ENCODE results near the gene NOS1AP. TPM values are rescaled to one million over a fixed set of nuclear protein-coding genes. Genes with fewer than 3 reads are reported as not detected.
A peak's percentile ranks its signal among the peaks of the same experiment; 100 is the strongest.

Gene NOS1AP
- total and polyA plus RNA-seq, 2 donors from 2014 or later, result 0.47 to 10.7 TPM

GRCh38 chr1:162161916-162162550, 92.5 kb downstream of the NOS1AP start:
- no peaks in the 10 kb centered on the region for H3K36me3 ChIP-seq (ENCODE audit: control insufficient read depth in 2 of 3, insufficient read depth in 3 of 3, low read length in 3 of 3)
- DNase-seq (no peak), FAIRE-seq (no peak)
- TF ChIP-seq CTCF (IDR thresholded peaks at IDR 0.05; ENCODE audit: borderline replicate concordance, extremely low read depth, insufficient read depth), result no peak
- intact Hi-C loops (cut with DNase I), result no loop called here
- peaks cover 0 to 11% (median 5%) of the 10 kb centered on the region in 3 donors for H3K4me1 ChIP-seq (ENCODE audit: control insufficient read depth in 2 of 3, insufficient read depth in 2 of 3, low read depth in 1 of 3, low read length in 3 of 3)
- no peak overlapping the region for H3K9ac ChIP-seq (ENCODE audit: low read length in 3 of 3)
- H3K27me3 ChIP-seq (ENCODE audit: control insufficient read depth, insufficient read depth, low read length), result no peaks in the 10 kb centered on the region
- H3K4me3 ChIP-seq (ENCODE audit: low read length in 3 of 3), result no peak overlapping the region
- H3K9me3 ChIP-seq (ENCODE audit: control insufficient read depth in 2 of 3, insufficient read depth in 1 of 3, low read length in 3 of 3), result no peaks in the 10 kb centered on the region
- H3K27ac ChIP-seq (ENCODE audit: low read depth in 2 of 2, low read length in 2 of 2), result no peak overlapping the region

- intact Hi-C loops (cut with DNase I), result no loop called here
These were observed 96.0 kb downstream of the NOS1AP start for GRCh38 chr1:162165528-162165927.

GRCh38 chr1:162166917-162167615, 97.6 kb downstream of the NOS1AP start:
- H3K9me3 ChIP-seq (ENCODE audit: control insufficient read depth in 2 of 3, insufficient read depth in 1 of 3, low read length in 3 of 3), result no peaks in the 10 kb centered on the region
- no peak overlapping the region for H3K9ac ChIP-seq (ENCODE audit: low read length in 3 of 3)
- intact Hi-C loops (cut with DNase I), result no loop called here
- FAIRE-seq (no peak), DNase-seq (no peak)
- H3K4me3 ChIP-seq (ENCODE audit: low read length in 3 of 3), result no peak overlapping the region
- H3K36me3 ChIP-seq (ENCODE audit: control insufficient read depth in 2 of 3, insufficient read depth in 3 of 3, low read length in 3 of 3), result no peaks in the 10 kb centered on the region
- peaks cover 0 to 17% (median 7%) of the 10 kb centered on the region in 3 donors for H3K4me1 ChIP-seq (ENCODE audit: control insufficient read depth in 2 of 3, insufficient read depth in 2 of 3, low read depth in 1 of 3, low read length in 3 of 3)
- H3K27me3 ChIP-seq (ENCODE audit: control insufficient read depth, insufficient read depth, low read length), result no peaks in the 10 kb centered on the region
- TF ChIP-seq CTCF (IDR thresholded peaks at IDR 0.05; ENCODE audit: borderline replicate concordance, extremely low read depth, insufficient read depth), result no peak
- peak overlapping the region in 1 of 2 donors; percentile 48 for H3K27ac ChIP-seq (ENCODE audit: low read depth in 2 of 2, low read length in 2 of 2)

More at GRCh38 chr1:162165528-162165927, 96.0 kb downstream of the NOS1AP start:
- H3K4me3 ChIP-seq (ENCODE audit: low read length in 3 of 3), result no peak overlapping the region
- no peaks in the 10 kb centered on the region for H3K27me3 ChIP-seq (ENCODE audit: control insufficient read depth, insufficient read depth, low read length)
- H3K36me3 ChIP-seq (ENCODE audit: control insufficient read depth in 2 of 3, insufficient read depth in 3 of 3, low read length in 3 of 3), result no peaks in the 10 kb centered on the region
- H3K27ac ChIP-seq (ENCODE audit: low read depth in 2 of 2, low read length in 2 of 2), result no peak overlapping the region
- no peak overlapping the region for H3K9ac ChIP-seq (ENCODE audit: low read length in 3 of 3)
- no peak for TF ChIP-seq CTCF (IDR thresholded peaks at IDR 0.05; ENCODE audit: borderline replicate concordance, extremely low read depth, insufficient read depth)
- no peaks in the 10 kb centered on the region for H3K9me3 ChIP-seq (ENCODE audit: control insufficient read depth in 2 of 3, insufficient read depth in 1 of 3, low read length in 3 of 3)
- H3K4me1 ChIP-seq (ENCODE audit: control insufficient read depth in 2 of 3, insufficient read depth in 2 of 3, low read depth in 1 of 3, low read length in 3 of 3), result peaks cover 0 to 17% (median 7%) of the 10 kb centered on the region in 3 donors
- FAIRE-seq, result no peak
- DNase-seq, result no peak
